CD4-positive, alpha-beta T cell treated with Interleukin-15 for 4 hours (primary cell): ENCODE results near the gene HIRA.
"Not testable (repeated sequence)": the region's sequence is repeated elsewhere in the genome, so short reads cannot be mapped to it uniquely, and the experiment has no call there.

Experiments used
- DNase-seq: peaks from one replicate; pipeline ENCODE4 v3.0.0-alpha.2; 2020; ENCODE audit warnings: low spot score

The HIRA gene

DNA sequence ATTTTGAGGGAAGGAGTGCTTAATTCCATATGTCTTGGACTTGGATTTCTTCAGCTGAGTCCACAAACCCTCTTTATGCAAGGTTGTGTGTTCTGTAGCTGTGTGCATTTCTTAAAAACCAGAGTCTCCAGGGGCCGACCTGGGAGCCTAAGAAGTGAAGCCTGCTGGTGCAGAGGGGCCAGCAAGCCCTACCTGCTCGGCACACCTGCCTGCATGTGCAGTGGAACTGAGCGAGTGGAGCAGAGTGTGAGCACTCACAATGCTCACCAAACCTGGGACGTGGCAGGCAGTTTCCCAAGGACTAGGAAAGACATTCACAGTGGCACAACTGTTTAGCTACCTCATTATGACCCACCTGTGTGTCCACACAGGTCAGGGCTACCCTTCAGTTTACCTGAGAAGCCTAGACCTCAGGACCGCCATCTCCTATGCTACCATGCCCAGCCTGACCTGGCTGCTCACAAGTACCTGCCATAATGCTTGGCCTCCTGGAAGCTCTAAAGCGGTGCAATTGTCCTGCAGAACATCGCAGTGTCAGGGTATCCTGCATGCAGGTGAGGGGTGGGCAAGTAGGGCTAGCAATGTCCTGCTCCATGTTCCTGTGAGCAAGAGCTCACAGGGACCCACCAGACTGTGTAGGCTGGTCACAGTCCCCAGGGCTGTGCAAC, 12.1 kb upstream of the HIRA start:
- no peak for DNase-seq

DNA sequence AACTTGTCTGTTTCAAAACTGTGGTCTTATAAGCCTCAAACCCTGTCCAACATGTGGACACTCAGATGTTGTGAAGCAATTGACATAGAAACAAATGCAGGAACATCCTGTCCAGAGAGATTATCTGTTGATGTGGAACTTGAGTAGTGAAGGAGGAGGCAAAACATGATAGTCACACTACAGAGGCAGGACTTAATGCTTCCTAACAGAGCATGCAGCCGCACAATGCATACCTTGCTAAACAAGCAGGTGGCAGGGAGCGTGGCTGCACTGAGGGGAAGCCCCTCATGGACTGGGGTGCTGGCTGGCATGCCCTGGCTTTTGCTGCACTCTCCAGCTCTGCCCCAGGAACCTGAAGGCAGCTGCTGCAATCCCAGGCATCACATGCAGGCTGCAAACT, 10.6 kb upstream of the HIRA start:
- no peak for DNase-seq

DNA sequence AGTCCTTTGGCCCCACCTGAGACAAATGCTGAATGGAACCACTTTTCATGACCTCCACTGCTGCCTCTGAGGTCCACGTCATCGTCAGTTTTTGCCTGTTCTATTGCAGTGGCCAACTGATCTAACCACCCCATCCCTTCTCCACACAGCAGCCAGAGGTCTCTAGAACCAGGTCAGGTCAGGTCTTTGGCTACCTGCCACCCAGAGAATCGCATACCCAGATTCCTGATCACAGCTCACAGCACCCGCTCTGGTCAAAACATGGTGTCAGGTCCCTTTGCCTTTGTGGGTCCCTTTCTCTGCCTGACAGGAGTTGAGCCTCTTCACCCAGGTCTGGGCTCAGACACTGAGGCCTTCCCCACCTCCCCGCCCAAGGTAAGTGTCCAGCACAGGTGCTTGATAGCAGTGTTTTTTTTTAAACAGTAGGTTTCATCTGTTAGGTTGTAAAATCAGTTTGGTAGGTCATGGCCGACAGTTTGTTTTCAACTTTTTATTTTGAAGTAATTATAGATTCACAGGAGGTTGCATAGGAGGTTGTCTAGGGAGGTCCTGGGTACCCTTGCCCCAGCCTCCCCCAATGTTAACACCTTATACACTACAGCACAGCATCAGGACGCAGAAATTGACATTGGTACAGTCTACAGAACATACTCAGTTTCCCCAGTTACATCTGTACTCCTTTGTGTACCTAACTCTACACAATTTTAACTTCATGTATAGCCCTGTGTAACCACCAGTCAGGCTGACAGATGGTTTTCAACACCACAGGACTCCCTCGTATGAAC, 9.1 kb upstream of the HIRA start:
- no peak for DNase-seq

DNA sequence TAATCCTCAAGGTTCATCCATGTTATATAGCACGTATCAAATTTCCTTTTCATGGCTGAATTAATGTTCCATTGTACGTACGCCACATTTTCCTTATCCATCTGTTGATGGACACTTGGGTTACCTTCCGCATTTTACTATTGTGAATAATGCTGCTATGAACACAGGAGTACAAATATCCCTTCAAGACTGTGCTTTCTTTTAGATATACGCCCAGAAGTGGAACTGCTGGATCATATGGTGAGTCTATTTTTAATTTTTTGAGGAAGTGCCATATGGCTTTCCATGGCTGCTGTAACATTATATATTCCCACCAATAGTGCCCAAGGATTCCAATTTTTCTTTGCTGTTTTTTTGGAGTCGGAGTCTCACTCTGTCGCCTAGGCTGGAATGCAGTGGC, 6.8 kb upstream of the HIRA start:
- DNase-seq, result no peak

DNA sequence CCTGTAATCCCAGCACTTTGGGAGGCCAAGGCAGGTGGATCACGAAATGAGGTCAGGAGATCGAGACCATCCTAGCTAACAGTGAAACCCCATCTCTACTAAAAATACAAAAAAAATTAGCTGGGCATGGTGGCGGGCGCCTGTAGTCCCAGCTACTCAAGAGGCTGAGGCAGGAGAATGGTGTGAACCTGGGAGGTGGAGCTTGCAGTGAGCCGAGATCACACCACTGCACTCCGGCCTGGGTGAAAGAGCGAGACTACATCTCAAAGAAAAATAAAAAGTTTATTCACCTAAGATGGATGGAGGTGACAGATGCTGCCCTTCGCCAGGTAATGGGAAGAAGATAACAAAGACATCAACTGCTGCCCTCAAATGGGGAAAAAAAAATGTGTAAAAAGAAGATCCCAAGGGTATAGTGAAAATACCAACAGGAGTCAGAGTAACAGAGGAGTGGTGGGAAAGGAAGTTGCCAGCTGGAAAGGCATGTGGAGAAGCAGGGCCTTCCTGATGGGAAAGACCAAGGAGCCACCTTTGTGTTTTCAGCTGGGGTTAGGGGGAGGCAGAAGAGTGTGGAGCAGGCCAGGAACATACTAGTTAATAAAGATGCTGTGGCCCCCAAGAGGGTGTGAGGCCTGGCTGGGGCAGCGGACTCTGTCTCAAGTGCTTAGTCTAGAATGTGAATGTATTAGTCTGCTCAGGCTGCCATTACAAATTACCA, 5.1 kb upstream of the HIRA start:
- DNase-seq, result not testable (repeated sequence)

DNA sequence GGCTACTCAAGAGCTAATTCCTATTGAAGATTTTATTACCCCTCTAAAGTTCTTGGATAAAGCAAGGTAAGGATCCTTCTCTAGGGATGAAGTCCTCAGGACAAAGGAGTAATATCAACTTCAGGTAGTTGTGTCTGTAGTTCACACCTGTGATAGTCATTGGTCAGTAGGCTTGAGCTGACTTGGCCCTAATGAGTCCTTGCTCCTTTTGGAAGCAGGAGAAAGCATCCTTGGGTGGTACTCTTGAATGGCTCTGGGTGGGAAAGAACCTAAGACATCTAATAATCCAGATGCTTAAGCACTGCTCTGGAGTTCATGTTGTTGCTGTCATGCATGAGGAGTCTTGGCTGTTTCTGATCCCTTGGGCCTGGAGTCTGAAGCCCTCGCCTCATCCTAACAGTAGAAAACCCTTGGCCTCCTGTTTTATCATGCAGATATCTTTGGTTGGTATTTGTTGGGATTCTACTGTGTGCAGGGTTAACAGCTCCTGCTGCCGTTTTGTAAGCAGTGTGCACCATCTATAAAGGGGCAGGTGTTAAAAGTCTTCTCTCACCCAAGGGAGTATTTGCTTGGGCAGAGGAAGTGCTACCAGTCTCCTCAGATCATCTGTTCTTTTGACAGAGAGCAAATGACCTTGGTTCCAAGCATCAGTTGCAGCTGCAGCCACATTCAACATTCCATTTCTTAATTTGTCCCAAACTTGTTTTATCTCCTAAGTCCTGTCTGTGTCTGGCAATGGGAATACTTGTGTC, 3.5 kb upstream of the HIRA start:
- DNase-seq, result no peak

DNA sequence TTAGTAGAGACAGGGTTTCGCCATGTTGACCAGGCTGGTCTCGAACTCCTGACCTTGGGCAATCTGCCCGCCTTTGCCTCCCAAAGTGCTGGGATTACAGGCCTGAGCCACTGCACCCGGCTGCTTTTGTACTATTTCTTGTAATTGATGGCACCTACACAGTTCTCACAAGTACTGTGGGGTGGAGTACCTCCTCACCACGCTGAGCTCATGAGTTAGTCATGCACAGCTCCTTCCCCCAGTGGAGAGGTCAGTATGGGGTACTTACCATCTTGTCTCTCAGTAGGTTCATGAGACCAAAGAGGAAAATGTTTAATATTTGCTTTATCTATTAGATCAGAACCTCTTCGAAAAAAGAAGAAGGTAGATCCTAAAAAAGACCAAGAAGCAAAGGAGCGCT, 2.9 kb upstream of the HIRA start:
- no peak for DNase-seq

DNA sequence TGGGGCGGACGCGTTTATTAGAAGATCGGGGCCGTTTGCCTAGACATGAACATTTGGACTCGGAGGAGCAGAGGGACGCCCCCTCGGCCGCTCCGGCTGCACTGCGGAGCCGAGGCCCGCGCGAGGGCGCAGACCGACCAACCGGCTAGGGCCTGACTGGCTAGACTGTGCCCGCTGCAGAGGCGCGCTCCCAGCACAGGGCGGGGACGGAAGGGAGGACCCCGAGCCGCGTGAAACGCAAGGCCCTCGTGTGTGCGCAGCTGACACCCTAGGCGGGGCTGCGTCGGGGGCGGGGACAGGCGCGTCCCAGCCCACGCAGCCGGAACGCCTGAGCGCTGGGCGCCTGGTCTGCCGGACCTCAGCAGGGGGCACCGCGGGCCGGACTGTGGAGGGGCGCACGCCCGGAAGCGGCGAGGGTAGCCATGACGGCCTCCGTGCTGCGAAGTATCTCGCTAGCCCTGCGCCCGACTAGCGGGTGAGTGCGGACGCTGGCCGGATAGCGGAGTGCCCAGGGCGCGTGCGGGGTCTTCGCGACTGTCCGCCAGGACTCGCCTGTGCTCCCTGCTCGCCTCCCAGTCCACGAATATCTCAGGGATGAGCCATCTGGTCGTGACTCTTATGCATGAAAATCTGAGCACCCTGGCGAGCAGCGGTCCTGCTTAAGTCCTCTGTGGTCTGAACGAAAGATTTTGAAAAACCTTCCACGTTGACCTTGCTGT, 759 bp upstream of the HIRA start, which contains the start of gene MRPL40:
TSS of gene MRPL40 (plus strand) at position 413 of the 719 bp plus-strand sequence. CDS start at position 423, 10 bp downstream.
- peak; percentile 90 for DNase-seq

DNA sequence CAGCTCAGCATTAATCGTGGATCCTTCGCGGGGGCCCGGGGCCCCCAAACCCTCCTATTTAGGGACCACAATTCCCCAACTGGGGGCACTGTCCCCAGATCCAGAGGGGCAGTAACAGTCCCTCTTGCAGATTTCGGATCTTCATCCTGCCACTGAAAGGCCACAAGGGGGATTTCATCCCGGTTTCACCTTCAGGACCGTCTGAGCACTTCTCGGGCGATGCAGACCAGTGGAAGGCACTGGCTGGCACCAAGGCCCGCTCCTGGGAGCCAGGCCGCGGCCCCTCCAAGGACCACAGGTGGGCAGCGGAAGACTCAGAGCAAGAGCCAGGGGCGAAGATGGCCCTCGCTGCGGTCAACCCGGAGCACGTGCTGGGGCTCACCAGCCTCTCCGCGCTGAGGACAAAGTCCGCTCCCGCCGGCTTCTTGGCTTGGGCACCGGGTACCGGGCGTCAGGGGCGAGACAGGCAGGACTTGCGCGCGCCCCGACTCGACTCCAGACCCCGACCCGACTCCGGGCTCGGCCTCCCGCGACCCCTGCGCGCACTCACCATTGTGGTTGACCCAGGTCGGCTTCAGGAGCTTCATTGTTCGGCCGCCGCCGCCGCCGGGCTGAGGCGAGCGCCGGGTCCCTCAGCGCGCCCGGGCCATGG, 517 bp downstream of the HIRA start:
- no peak for DNase-seq

DNA sequence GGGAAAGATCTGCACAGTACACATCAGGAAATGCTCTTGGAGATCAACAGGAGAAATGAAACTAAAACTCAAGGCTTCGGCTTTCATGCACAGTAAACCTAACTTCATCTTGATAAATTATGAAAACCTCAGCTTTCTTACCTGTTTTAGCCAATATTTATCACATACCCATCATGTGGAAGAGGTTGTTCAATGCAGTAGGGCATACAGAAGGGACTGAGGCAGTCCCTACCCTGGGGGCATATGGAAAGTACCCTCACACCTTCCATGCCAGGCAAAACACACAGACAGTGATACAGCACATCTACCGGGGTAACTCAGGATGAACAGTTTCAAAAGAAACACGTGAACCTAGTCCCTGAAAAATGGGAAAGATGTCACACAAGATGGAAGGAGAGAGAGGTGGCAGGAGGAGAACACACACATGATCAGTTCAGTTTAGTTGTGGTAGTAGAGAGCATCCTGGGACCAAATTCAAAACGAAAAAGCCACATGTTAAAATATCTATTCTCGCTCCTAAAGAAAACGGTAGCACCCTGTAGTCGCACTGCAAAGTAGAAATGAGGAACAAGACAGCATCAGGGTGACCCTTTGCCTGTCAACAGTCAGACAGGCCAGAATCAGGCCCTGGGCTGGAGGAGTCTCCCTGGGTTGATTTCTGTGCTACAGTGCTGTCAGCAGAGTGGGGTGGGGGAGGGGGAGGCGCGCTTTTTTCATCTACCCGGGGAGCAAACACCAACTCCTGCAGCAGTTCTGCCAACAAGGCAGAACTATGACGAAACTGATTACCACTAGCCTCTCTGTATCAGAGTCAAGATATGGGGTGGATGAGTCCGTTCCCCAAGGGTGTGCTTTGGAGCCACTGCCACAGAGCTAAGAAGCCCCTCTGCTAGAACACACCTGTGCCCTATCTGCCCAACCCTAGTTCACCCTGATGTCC, 1.3 kb downstream of the HIRA start:
- peak; percentile 30 for DNase-seq

DNA sequence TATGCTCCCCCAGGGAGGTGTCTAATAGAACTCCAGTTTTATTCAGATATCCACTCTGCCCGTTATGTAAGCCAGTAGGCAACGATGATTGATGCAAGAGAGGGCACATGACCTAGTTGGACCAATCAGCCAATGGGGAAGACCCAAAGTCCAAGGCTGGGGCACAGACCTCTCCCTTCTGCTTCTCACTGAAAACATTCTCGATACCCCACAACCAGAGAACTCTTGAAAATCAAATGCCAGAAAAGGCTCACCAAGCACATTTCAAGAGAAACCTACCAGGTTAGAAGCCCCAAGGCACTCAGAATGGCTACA, 7.4 kb downstream of the HIRA start:
- no peak for DNase-seq

DNA sequence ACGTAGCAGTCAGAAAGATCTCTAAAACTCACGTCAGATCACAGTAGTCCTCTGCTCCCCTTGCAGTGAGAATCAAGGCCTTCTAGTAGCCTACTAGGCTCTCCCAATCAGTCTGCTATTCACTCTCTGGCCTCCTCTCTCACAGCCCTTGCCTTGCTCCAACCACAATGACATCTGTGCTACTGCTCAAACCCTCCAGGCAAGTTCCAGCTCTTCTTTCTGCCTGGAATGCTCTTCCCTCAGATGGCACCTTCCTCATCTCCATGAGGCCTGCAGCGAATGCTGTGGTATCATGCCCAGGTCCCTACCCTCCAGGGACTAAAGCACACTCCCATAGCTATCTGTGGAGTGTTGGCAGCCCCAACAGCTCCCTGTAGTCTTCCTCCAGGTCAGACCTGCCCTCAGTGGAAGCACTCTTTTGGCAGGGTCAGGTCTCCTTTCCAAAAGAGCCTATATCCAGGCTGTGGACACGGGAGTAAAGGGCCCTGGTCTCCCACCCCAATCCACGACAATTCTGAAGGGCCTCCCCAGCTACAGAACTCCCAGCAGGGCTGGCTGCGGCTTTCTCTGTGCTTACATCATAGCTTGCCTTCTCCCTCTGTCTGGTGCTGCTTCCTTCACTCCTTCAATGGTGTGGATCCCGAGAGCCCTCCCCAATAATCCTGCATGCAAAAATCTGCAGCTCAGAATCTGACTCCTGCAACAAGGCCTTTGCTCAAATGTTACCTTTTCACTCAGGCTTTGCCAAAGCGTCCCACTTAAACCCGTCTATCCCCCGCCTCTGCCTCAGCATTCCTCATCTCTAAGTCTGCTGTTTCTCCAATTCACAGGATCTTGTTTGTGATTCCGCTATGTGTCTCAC, 8.9 kb downstream of the HIRA start:
- DNase-seq, result no peak

DNA sequence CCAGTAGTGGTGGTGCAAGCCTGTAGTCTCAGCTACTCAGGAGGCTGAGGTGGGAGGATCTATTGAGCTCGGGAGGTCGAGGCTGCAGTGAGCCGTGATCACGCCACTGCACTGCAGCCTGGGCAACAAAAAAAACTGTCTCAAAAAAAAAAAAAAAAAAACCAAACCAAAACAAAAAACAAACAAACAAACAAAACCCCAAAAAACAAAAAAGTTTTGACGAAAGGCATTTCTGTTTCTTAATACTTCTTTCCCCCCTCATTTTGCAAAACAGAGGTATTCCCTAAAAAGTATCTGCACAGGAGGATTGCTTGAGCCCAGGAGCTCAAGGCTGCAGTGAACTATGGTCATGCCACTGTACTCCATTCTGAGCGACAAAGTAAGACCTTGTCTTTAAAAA, 11.2 kb downstream of the HIRA start:
- no peak for DNase-seq

DNA sequence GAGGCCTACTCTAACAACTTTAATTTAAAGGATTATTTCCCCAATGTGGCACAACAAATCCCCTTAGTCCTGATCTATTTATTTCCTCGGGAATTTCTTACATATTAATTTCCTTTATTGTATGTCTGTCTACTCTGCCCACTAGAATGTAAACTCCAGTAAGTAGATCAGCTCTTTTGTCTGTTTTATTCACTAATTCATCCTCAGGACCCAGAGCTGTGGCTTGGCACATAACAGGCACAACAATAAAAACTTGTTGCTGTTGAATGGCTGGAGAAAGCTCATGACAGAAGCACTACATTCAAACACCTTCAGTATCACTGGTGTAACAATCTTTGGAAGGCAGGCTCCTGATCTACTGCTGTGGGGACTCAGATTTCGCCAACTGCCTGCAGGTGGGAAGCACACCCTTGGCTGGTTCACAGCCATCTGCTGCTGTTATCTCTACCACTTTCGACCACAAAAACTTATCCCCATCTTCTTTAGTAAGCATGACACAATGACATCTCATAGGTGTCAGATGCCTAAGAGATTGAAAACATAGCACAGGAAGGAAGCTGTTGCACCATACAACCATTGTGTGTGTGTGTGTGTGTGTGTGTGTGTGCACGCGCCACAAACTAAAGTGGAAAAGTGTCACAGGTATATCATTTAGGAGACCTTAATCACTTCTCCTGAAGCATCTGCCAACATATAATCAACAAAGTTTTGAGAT, 11.9 kb downstream of the HIRA start:
- peak; percentile 61 for DNase-seq

DNA sequence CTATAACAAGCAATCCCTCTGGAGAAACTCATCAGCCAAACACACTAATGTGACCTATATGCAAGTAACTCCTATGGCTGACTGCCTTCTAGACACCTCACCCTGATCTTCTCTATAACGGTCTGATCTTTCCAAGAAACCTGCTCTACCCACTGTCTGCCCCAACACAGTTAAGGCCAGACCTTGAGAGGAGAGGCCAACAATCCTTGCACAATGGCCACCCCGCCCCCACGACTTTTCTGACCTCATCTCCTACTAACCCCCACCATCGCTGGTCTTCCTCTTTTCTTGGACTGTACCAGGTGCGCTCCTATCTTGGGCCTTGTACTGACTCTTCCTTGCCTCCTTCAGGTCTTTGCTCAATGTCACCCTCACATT, 12.5 kb downstream of the HIRA start:
- DNase-seq, result peak; percentile 21

DNA sequence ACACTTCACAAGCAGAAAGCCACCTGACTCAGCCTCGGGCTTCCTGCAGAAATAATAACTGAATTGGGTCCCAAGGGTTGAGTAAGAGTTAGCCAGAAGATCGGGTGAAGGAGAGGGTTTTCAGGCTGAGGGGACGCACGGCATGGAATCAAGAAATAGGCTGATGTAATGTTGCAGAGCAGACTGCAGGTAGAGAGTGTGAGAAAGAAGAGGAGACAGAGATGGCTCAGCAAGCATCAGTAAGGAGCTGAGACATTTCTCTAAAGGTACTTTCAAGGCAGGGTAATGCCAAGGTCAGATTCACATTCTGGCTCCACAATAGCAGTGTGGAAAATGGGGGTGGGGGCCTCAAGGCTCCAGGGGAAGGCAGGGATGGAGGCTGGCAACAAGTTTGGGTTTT, 18.6 kb downstream of the HIRA start:
- no peak for DNase-seq

DNA sequence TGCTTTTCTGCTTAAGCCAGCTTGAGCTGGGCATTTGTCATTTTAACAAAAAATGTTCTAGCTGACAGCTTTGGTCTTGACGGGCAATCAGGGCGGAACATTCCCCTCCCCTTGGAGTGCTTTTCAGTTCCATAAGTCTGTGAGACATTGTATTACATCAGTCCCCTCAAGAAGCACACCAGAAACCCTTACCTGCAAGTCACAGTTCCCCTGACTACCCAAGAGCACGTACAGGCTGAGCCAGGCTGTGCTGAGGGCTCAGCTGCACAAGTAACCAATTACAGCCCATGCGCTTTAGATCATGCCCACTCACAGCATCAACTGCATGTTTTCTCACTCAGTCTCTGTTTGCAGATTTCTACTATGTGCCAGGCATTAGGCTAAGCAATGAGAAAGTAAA, 19.1 kb downstream of the HIRA start:
- no peak for DNase-seq

DNA sequence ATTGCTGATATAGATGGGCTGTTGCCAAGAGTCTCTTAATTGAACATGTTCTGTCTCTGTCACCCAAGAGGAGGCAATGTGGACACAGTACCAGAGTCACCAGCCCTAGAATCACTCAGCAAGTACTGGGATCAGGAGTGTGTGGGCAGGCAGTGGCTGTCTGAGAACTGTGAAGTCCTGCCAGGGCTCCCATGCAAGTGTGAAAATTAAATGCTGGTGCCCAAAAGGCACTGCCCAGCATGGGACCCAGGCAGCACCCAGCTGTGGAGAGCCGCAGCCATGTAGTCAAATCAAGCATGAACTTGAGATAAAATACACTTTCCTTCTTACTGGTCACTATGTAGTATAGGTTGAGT, 19.9 kb downstream of the HIRA start:
- DNase-seq, result no peak
